ENCODE results near the gene HECTD4. TPM values are rescaled to one million over a fixed set of nuclear protein-coding genes. Genes with fewer than 3 reads are reported as not detected.

The HECTD4 gene
- total RNA-seq, 1 experiment from 2014 or later: 13.1 TPM

GRCh38 chr12:112303799-112304198 lies 78.4 kb downstream of the HECTD4 start:
- Histone ChIP-seq H3K4me1 (no peaks in the 10 kb centered on the region), H3K4me3 (no peak overlapping the region), H3K27ac (no peak overlapping the region), H3K27me3 (no peaks in the 10 kb centered on the region), H3K36me3 (no peaks in the 10 kb centered on the region), H3K9me3 (replicated peaks) (no peaks in the 10 kb centered on the region)
- DNase-seq: no peak

- no peaks in the 10 kb centered on the region for H3K27me3 ChIP-seq
- H3K4me1 ChIP-seq: no peaks in the 10 kb centered on the region
- H3K4me3 ChIP-seq: no peak overlapping the region
- DNase-seq: no peak
- H3K27ac ChIP-seq: no peak overlapping the region
- no peaks in the 10 kb centered on the region for H3K36me3 ChIP-seq
- H3K9me3 ChIP-seq (replicated peaks): no peaks in the 10 kb centered on the region
Observed at GRCh38 chr12:112303004-112303403, 79.2 kb downstream of the HECTD4 start.

- Histone ChIP-seq H3K27me3 (no peaks in the 10 kb centered on the region), H3K4me1 (no peaks in the 10 kb centered on the region), H3K36me3 (no peaks in the 10 kb centered on the region), H3K4me3 (no peak overlapping the region), H3K9me3 (replicated peaks) (no peaks in the 10 kb centered on the region), H3K27ac (no peak overlapping the region)
- no peak for DNase-seq
Observed at GRCh38 chr12:112299704-112300103, 82.5 kb downstream of the HECTD4 start.

- Histone ChIP-seq H3K27me3 (no peaks in the 10 kb centered on the region), H3K4me3 (no peak overlapping the region), H3K9me3 (replicated peaks) (no peaks in the 10 kb centered on the region), H3K4me1 (no peaks in the 10 kb centered on the region), H3K27ac (no peak overlapping the region), H3K36me3 (no peaks in the 10 kb centered on the region)
- DNase-seq: no peak
Observed at GRCh38 chr12:112297188-112297587, 85.0 kb downstream of the HECTD4 start.

- H3K27me3 ChIP-seq: no peaks in the 10 kb centered on the region
- no peaks in the 10 kb centered on the region for H3K36me3 ChIP-seq
- no peak overlapping the region for H3K4me3 ChIP-seq
- H3K9me3 ChIP-seq (replicated peaks): no peaks in the 10 kb centered on the region
- H3K27ac ChIP-seq: no peak overlapping the region
- no peaks in the 10 kb centered on the region for H3K4me1 ChIP-seq
- DNase-seq: no peak
Observed at GRCh38 chr12:112296183-112296582, 86.0 kb downstream of the HECTD4 start.

GRCh38 chr12:112294793-112295192 lies 87.4 kb downstream of the HECTD4 start:
- no peak overlapping the region for H3K27ac ChIP-seq

GRCh38 chr12:112288638-112289037 lies 93.6 kb downstream of the HECTD4 start:
- Histone ChIP-seq H3K9me3 (replicated peaks) (no peaks in the 10 kb centered on the region), H3K4me3 (no peak overlapping the region), H3K4me1 (no peaks in the 10 kb centered on the region), H3K36me3 (no peaks in the 10 kb centered on the region), H3K27ac (no peak overlapping the region), H3K27me3 (no peaks in the 10 kb centered on the region)
- no peak for DNase-seq

More at GRCh38 chr12:112294793-112295192, 87.4 kb downstream of the HECTD4 start:
- peak in 1 of 2 experiments; percentile 7 for DNase-seq
- H3K4me3 ChIP-seq: no peak overlapping the region
- H3K27me3 ChIP-seq: no peaks in the 10 kb centered on the region
- no peaks in the 10 kb centered on the region for H3K4me1 ChIP-seq
- H3K36me3 ChIP-seq: no peaks in the 10 kb centered on the region
- no peaks in the 10 kb centered on the region for H3K9me3 ChIP-seq (replicated peaks)

GRCh38 chr12:112285600-112286401 lies 96.4 kb downstream of the HECTD4 start:
- Histone ChIP-seq H3K4me1 (no peaks in the 10 kb centered on the region), H3K9me3 (replicated peaks) (no peaks in the 10 kb centered on the region), H3K36me3 (no peaks in the 10 kb centered on the region), H3K27me3 (no peaks in the 10 kb centered on the region), H3K4me3 (no peak overlapping the region), H3K27ac (no peak overlapping the region)
- DNase-seq: no peak

GRCh38 chr12:112283546-112283945 lies 98.7 kb downstream of the HECTD4 start:
- no peak for DNase-seq
- H3K36me3 ChIP-seq: no peaks in the 10 kb centered on the region
- no peaks in the 10 kb centered on the region for H3K9me3 ChIP-seq (replicated peaks)
- H3K27me3 ChIP-seq: no peaks in the 10 kb centered on the region
- H3K4me1 ChIP-seq: no peaks in the 10 kb centered on the region
- no peak overlapping the region for H3K4me3 ChIP-seq
- H3K27ac ChIP-seq: no peak overlapping the region

- H3K4me1 ChIP-seq: no peaks in the 10 kb centered on the region
- H3K36me3 ChIP-seq: no peaks in the 10 kb centered on the region
- no peak overlapping the region for H3K27ac ChIP-seq
- no peak for DNase-seq
- H3K27me3 ChIP-seq: no peaks in the 10 kb centered on the region
- no peaks in the 10 kb centered on the region for H3K9me3 ChIP-seq (replicated peaks)
- H3K4me3 ChIP-seq: no peak overlapping the region
Observed at GRCh38 chr12:112282920-112283319, 99.3 kb downstream of the HECTD4 start.

GRCh38 chr12:112275836-112276235 lies 106.4 kb downstream of the HECTD4 start:
- Histone ChIP-seq H3K9me3 (replicated peaks) (no peaks in the 10 kb centered on the region), H3K27me3 (no peaks in the 10 kb centered on the region), H3K4me3 (no peak overlapping the region), H3K36me3 (0 out of 2 replicates have a peak, but pooled peaks cover 3% of the 10 kb centered on the region), H3K27ac (no peak overlapping the region), H3K4me1 (no peaks in the 10 kb centered on the region)
- peak in 1 of 2 experiments; percentile 4 for DNase-seq

- 0 out of 2 replicates have a peak, but pooled peaks cover 3% of the 10 kb centered on the region for H3K36me3 ChIP-seq
- no peak overlapping the region for H3K4me3 ChIP-seq
Observed at GRCh38 chr12:112275207-112275606, 107.0 kb downstream of the HECTD4 start.

GRCh38 chr12:112270673-112271072 lies 111.6 kb downstream of the HECTD4 start:
- Histone ChIP-seq H3K36me3 (0 out of 2 replicates have a peak, but pooled peaks cover 3% of the 10 kb centered on the region), H3K27me3 (no peaks in the 10 kb centered on the region), H3K27ac (no peak overlapping the region), H3K9me3 (replicated peaks) (no peaks in the 10 kb centered on the region), H3K4me1 (no peaks in the 10 kb centered on the region), H3K4me3 (no peak overlapping the region)
- DNase-seq: no peak

More at GRCh38 chr12:112275207-112275606, 107.0 kb downstream of the HECTD4 start:
- DNase-seq: no peak
- Histone ChIP-seq H3K9me3 (replicated peaks) (no peaks in the 10 kb centered on the region), H3K27ac (no peak overlapping the region), H3K4me1 (no peaks in the 10 kb centered on the region), H3K27me3 (no peaks in the 10 kb centered on the region)

GRCh38 chr12:112266473-112266872 lies 115.8 kb downstream of the HECTD4 start:
- Histone ChIP-seq H3K27me3 (no peaks in the 10 kb centered on the region), H3K4me3 (no peak overlapping the region), H3K9me3 (replicated peaks) (no peaks in the 10 kb centered on the region), H3K27ac (no peak overlapping the region), H3K4me1 (no peaks in the 10 kb centered on the region), H3K36me3 (0 out of 2 replicates have a peak, but pooled peaks cover 2% of the 10 kb centered on the region)
- no peak for DNase-seq

GRCh38 chr12:112261559-112261958 lies 120.7 kb downstream of the HECTD4 start:
- Histone ChIP-seq H3K36me3 (peaks cover 2% of the 10 kb centered on the region; the same call in 1 of the 2 replicates), H3K4me3 (no peak overlapping the region)
- peak in 1 of 2 experiments; percentile 12 for DNase-seq

GRCh38 chr12:112258926-112259325 lies 123.3 kb downstream of the HECTD4 start:
- H3K27ac ChIP-seq: no peak overlapping the region
- no peak for DNase-seq
- no peaks in the 10 kb centered on the region for H3K4me1 ChIP-seq
- H3K36me3 ChIP-seq: no peaks in the 10 kb centered on the region; the same call in 1 of the 2 replicates
- H3K9me3 ChIP-seq (replicated peaks): no peaks in the 10 kb centered on the region
- H3K4me3 ChIP-seq: no peak overlapping the region
- no peaks in the 10 kb centered on the region for H3K27me3 ChIP-seq

More at GRCh38 chr12:112261559-112261958, 120.7 kb downstream of the HECTD4 start:
- Histone ChIP-seq H3K27ac (no peak overlapping the region), H3K27me3 (no peaks in the 10 kb centered on the region), H3K4me1 (no peaks in the 10 kb centered on the region), H3K9me3 (replicated peaks) (no peaks in the 10 kb centered on the region)
